ENCODE data around the gene NBL1. TPM values are rescaled to one million over a fixed set of nuclear protein-coding genes. Genes with fewer than 3 reads are reported as not detected.

Gene NBL1
- total RNA-seq, 1 donor from 2014 or later = 2.4 TPM

DNA sequence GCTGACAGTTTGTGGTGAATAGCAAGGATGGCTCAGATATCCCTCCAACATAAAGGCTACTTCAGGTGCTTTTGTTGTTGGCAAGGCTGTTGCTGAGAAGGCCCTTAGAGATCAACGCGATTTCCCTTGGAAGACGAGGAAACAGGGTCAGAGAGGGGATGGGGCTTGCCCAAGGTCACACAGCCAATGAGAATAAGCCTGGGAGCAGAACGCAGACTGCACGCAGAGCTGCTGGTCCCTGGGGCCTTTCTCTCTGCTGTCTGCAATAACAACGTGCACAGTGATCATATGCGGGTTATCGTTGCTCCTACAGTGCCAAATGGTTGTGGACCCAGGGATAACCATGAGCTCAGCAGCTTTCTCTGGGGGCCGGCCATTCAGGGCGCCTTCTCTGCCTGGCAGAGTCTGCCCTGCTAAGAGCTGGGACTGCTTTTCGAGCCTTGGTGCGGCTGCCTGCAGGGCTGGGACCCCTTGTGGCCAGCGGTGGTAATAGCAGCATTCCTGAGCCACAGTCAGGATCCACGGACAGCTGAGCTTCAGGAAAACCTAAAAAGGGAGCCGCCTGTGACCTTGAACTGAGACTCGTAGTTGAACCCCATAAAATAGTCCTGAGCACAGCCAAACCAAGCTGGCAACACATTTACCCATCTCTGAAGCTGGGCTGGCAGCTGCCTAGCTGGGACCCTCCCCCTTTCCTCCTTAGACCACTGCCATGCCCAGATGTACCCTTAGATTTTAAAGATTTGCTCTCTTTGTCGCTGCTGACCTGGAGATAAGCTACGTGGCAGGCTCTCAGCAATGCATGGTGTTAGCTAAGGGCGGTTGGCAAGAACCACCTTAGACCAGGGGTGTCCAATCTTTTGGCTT is 60.4 kb downstream of the NBL1 start:
- Histone ChIP-seq H3K9me3 (ENCODE audit: low read depth) (no peaks in the 10 kb centered on the region), H3K36me3 (no peaks in the 10 kb centered on the region), H3K4me3 (no peak overlapping the region), H3F3A (ENCODE audit: low read depth) (peaks cover 16% of the 10 kb centered on the region), H3K27ac (no peak overlapping the region), H4K20me1 (ENCODE audit: low read depth) (no peaks in the 10 kb centered on the region), H3K4me2 (peak overlapping the region; percentile 24), H3K79me2 (ENCODE audit: low read depth) (no peaks in the 10 kb centered on the region), H3K4me1 (peaks cover 11% of the 10 kb centered on the region), H3K9ac (no peak overlapping the region), H3K27me3 (no peaks in the 10 kb centered on the region), H2AFZ (replicated peaks) (peak overlapping the region; percentile 22)
- Mint-ChIP-seq H3K4me1 (peaks cover 28% of the 10 kb centered on the region), H3K27ac (no peak overlapping the region), H3K27me3 (ENCODE audit: insufficient read depth, low read depth) (peaks cover 2% of the 10 kb centered on the region), H3K36me3 (no peaks in the 10 kb centered on the region), H3K4me3 (peak overlapping the region; percentile 62), H3K9me3 (no peaks in the 10 kb centered on the region)
- TF ChIP-seq, protein P1, sequence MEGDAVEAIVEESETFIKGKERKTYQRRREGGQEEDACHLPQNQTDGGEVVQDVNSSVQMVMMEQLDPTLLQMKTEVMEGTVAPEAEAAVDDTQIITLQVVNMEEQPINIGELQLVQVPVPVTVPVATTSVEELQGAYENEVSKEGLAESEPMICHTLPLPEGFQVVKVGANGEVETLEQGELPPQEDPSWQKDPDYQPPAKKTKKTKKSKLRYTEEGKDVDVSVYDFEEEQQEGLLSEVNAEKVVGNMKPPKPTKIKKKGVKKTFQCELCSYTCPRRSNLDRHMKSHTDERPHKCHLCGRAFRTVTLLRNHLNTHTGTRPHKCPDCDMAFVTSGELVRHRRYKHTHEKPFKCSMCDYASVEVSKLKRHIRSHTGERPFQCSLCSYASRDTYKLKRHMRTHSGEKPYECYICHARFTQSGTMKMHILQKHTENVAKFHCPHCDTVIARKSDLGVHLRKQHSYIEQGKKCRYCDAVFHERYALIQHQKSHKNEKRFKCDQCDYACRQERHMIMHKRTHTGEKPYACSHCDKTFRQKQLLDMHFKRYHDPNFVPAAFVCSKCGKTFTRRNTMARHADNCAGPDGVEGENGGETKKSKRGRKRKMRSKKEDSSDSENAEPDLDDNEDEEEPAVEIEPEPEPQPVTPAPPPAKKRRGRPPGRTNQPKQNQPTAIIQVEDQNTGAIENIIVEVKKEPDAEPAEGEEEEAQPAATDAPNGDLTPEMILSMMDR (IDR thresholded peaks at IDR 0.05) = peak; percentile 85
- no peak for TF ChIP-seq EZH2 (IDR thresholded peaks at IDR 0.05)
- peak; percentile 16 for TF ChIP-seq EZH2phosphoT487 (IDR thresholded peaks at IDR 0.05)
- DNase-seq (ENCODE audit: low spot score) = peak; percentile 84

DNA sequence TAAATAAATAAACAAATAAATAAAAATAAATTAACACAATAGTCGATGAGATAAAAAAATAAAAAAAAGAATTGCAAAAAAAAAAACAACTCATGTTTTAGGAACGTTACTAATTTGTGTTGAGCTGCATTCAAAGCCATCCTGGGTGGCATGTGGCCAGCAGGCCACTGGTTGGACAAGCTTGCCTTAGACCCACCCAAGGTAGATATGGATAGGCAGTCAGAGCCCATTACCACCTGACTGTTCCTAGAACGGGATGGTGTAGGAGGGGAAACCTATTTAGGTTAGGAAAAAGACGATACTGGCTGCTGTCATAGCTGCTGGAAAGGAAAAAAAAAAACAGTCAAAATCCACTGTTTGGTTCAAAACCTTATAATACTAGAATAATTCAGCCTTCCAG is 61.4 kb downstream of the NBL1 start:
- Mint-ChIP-seq H3K27me3 (ENCODE audit: insufficient read depth, low read depth) (peaks cover 5% of the 10 kb centered on the region), H3K4me1 (peaks cover 32% of the 10 kb centered on the region), H3K4me3 (no peak overlapping the region), H3K9me3 (no peaks in the 10 kb centered on the region), H3K36me3 (no peaks in the 10 kb centered on the region), H3K27ac (no peak overlapping the region)
- no peak overlapping the region for H2AFZ ChIP-seq (replicated peaks)
- no peak overlapping the region for H3K9ac ChIP-seq
- no peak overlapping the region for H3K4me2 ChIP-seq
- no peaks in the 10 kb centered on the region for H3K9me3 ChIP-seq (ENCODE audit: low read depth)
- H3K27ac ChIP-seq = no peak overlapping the region
- no peak for DNase-seq (ENCODE audit: low spot score)
- H3F3A ChIP-seq (ENCODE audit: low read depth) = peaks cover 16% of the 10 kb centered on the region
- TF ChIP-seq, protein P1 (IDR thresholded peaks at IDR 0.05) = no peak
- TF ChIP-seq EZH2phosphoT487 (IDR thresholded peaks at IDR 0.05) (no peak), EZH2 (IDR thresholded peaks at IDR 0.05) (no peak)
- no peaks in the 10 kb centered on the region for H4K20me1 ChIP-seq (ENCODE audit: low read depth)
- no peaks in the 10 kb centered on the region for H3K36me3 ChIP-seq
- H3K27me3 ChIP-seq = no peaks in the 10 kb centered on the region
- no peak overlapping the region for H3K4me3 ChIP-seq
- H3K79me2 ChIP-seq (ENCODE audit: low read depth) = no peaks in the 10 kb centered on the region
- peaks cover 11% of the 10 kb centered on the region for H3K4me1 ChIP-seq

DNA sequence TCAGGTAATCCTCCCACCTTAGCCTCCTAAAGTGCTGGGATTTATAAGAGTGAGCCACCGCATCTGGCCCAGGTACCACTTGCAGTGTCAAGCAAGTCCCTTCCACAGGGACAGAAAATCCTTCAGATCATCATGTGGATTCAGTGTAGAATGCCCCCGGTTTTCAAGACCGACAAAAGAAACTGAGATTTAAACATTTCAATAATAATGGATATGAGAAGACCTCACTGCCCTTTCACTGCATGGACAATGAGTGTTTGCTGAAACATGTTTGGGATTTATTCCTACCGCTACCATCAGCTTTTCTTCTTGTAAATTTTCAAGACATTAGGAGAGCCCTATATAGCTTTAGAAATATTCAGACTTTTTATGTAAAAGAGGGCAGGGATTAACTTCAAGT is 62.0 kb downstream of the NBL1 start:
- TF ChIP-seq EZH2phosphoT487 (IDR thresholded peaks at IDR 0.05) (no peak), EZH2 (IDR thresholded peaks at IDR 0.05) (no peak)
- TF ChIP-seq, protein P1 (IDR thresholded peaks at IDR 0.05) = no peak

More for the DNA sequence above, 62.0 kb downstream of the NBL1 start:
- Histone ChIP-seq H3K4me3 (no peak overlapping the region), H4K20me1 (ENCODE audit: low read depth) (no peaks in the 10 kb centered on the region), H2AFZ (replicated peaks) (no peak overlapping the region), H3K4me2 (no peak overlapping the region), H3K36me3 (no peaks in the 10 kb centered on the region), H3K79me2 (ENCODE audit: low read depth) (no peaks in the 10 kb centered on the region), H3K9ac (no peak overlapping the region), H3F3A (ENCODE audit: low read depth) (peaks cover 16% of the 10 kb centered on the region), H3K9me3 (ENCODE audit: low read depth) (no peaks in the 10 kb centered on the region), H3K4me1 (peaks cover 11% of the 10 kb centered on the region), H3K27me3 (no peaks in the 10 kb centered on the region), H3K27ac (no peak overlapping the region)
- Mint-ChIP-seq H3K36me3 (no peaks in the 10 kb centered on the region), H3K4me1 (peaks cover 38% of the 10 kb centered on the region), H3K27ac (no peak overlapping the region), H3K9me3 (no peaks in the 10 kb centered on the region), H3K27me3 (ENCODE audit: insufficient read depth, low read depth) (peaks cover 6% of the 10 kb centered on the region), H3K4me3 (no peak overlapping the region)
- DNase-seq (ENCODE audit: low spot score) = no peak

Other genes with a start within 250 kb of the NBL1 start
- gene CAPZB, start 158.8 kb upstream of the NBL1 start, total RNA-seq (ENCODE audit: low replicate concordance) = 134 and 198 TPM in 2 replicates
- 0.25 TPM in 1 of 2 replicates, not detected in the other for gene HTR6, start 20.6 kb downstream of the NBL1 start, total RNA-seq (ENCODE audit: low replicate concordance)
- 0.30 and 0.40 TPM in 2 replicates for gene TMCO4, start 155.6 kb downstream of the NBL1 start, total RNA-seq (ENCODE audit: low replicate concordance)
- not detected in 2 replicates for gene RNF186, start 171.0 kb downstream of the NBL1 start, total RNA-seq (ENCODE audit: low replicate concordance)
- 22.3 and 28.6 TPM in 2 replicates for gene OTUD3, start 238.1 kb downstream of the NBL1 start, total RNA-seq (ENCODE audit: low replicate concordance)